Spinal cord (tissue), 4 donors: ENCODE data around the gene CLEC4D. TPM values are rescaled to one million over a fixed set of nuclear protein-coding genes. Genes with fewer than 3 reads are reported as not detected.

ENCODE experiments used
- polyA plus RNA-seq, 2 donors: library from polyadenylated mRNA; unstranded; fragments of 120-200 nt; gene quantifications; one replicate each; pipeline ENCODE4 v1.2.1, GENCODE V29; 2013; ENCODE audit not compliant: insufficient read length in 2 of 2
- small RNA-seq: library from RNA; depleted of rRNA; stranded (forward); fragments of <200 nt; gene quantifications from one replicate; pipeline ENCODE3, GENCODE V24; 2014; ENCODE audit warnings: low replicate concordance
- total RNA-seq, 2 donors: library from RNA; depleted of rRNA in 1 of 2; stranded (reverse); fragments of 120-200 nt in 1 of 2; fragments of >200 nt in 1 of 2; gene quantifications; one replicate each; pipeline versions ENCODE4 v1.2.3 to v1.2.4, GENCODE V29; 2013 to 2014

Gene CLEC4D
- total and polyA plus RNA-seq, 4 donors = 0.06 to 2.6 TPM; not detected in 2

Small RNA genes lying within 50 kb of the gene (small RNA-seq; reads per million reads assigned to genes)
- not detected for gene RNU6-275P

Other genes with a start within 250 kb of the CLEC4D start
- gene CLEC6A, start 57.5 kb upstream of the CLEC4D start, total RNA-seq = under 1 TPM in 1 of 2 donors, not detected in 1; 0.20 TPM
- not detected for gene CLEC6A, start 57.5 kb upstream of the CLEC4D start, polyA plus RNA-seq
- 1 to 10 TPM in 1 of 2 donors, under 1 TPM in 1; 0.28 to 1.6 TPM for gene CLEC4E, start 27.4 kb downstream of the CLEC4D start, total RNA-seq
- gene CLEC4E, start 27.4 kb downstream of the CLEC4D start, polyA plus RNA-seq = not detected
- under 1 TPM; 0.10 to 0.11 TPM for gene AICDA, start 99.4 kb downstream of the CLEC4D start, total RNA-seq
- gene AICDA, start 99.4 kb downstream of the CLEC4D start, polyA plus RNA-seq = under 1 TPM; 0.13 to 0.23 TPM
- 100 to 1,000 TPM in 1 of 2 donors, 10 to 100 TPM in 1; 79.8 to 138 TPM for gene MFAP5, start 149.3 kb downstream of the CLEC4D start, total RNA-seq
- gene MFAP5, start 149.3 kb downstream of the CLEC4D start, polyA plus RNA-seq = 10 to 100 TPM in 1 of 2 donors, 1 to 10 TPM in 1; 1.9 to 40.2 TPM
- 100 to 1,000 TPM; 107 to 125 TPM for gene RIMKLB, start 184.5 kb downstream of the CLEC4D start, total RNA-seq
- gene RIMKLB, start 184.5 kb downstream of the CLEC4D start, polyA plus RNA-seq = 100 to 1,000 TPM; 167 to 203 TPM